Measurements from ENCODE around the gene CFAP410. TPM values are rescaled to one million over a fixed set of nuclear protein-coding genes. Genes with fewer than 3 reads are reported as not detected.

The CFAP410 gene
- total and polyA plus RNA-seq, 8 donors = 21.1 to 118 (median 32.8) TPM

- peaks cover 61 to 100% (median 100%) of the 10 kb centered on the region in 4 donors for H3K36me3 ChIP-seq
Observed at GRCh38 chr21:44317871-44318270, 21.3 kb downstream of the CFAP410 start.

GRCh38 chr21:44317241-44317782 is 21.9 kb downstream of the CFAP410 start:
- TF ChIP-seq POLR2AphosphoS5 (IDR thresholded peaks at IDR 0.05) (no peak), EP300 (IDR thresholded peaks at IDR 0.05) (no peak), CTCF (IDR thresholded peaks at IDR 0.05) (no peak), POLR2A (IDR thresholded peaks at IDR 0.05) (no peak)
- DNase-seq = no peak
- intact Hi-C loops (cut with DNase I; ENCODE audit: low total_unique reads) = no loop called here
- H3K4me1 ChIP-seq = no peaks in the 10 kb centered on the region
- peaks cover 60 to 100% (median 100%) of the 10 kb centered on the region in 4 donors for H3K36me3 ChIP-seq
- H3K27me3 ChIP-seq = no peaks in the 10 kb centered on the region
- no peak overlapping the region for H3K27ac ChIP-seq
- no peaks in the 10 kb centered on the region for H3K9me3 ChIP-seq
- H3K4me3 ChIP-seq = no peak overlapping the region
- WGBS, 5 donors = 88 to 95% (median 92%) methylated on average over 13 to 19 of the region's 19 CpGs

More at GRCh38 chr21:44317871-44318270, 21.3 kb downstream of the CFAP410 start:
- TF ChIP-seq POLR2AphosphoS5 (IDR thresholded peaks at IDR 0.05) (no peak), POLR2A (IDR thresholded peaks at IDR 0.05) (no peak), CTCF (IDR thresholded peaks at IDR 0.05) (no peak)
- intact Hi-C loops (cut with DNase I; ENCODE audit: low total_unique reads) = no loop called here
- 91 to 96% (median 96%) methylated on average over 9 to 22 of the region's 22 CpGs for WGBS, 5 donors
- Histone ChIP-seq H3K4me3 (no peak overlapping the region), H3K9me3 (no peaks in the 10 kb centered on the region), H3K27ac (no peak overlapping the region), H3K27me3 (no peaks in the 10 kb centered on the region), H3K4me1 (no peaks in the 10 kb centered on the region)
- no peak for DNase-seq

GRCh38 chr21:44316277-44316900 is 22.8 kb downstream of the CFAP410 start:
- WGBS, 5 donors = 84 to 94% (median 91%) methylated on average over 8 to 27 of the region's 27 CpGs
- no peaks in the 10 kb centered on the region for H3K27me3 ChIP-seq
- intact Hi-C loops (cut with DNase I; ENCODE audit: low total_unique reads) = no loop called here

GRCh38 chr21:44315691-44316203 is 23.4 kb downstream of the CFAP410 start:
- peaks cover 69 to 100% (median 100%) of the 10 kb centered on the region in 4 donors for H3K36me3 ChIP-seq
- TF ChIP-seq CTCF (IDR thresholded peaks at IDR 0.05) (no peak), EP300 (IDR thresholded peaks at IDR 0.05) (no peak), POLR2A (IDR thresholded peaks at IDR 0.05) (no peak), POLR2AphosphoS5 (IDR thresholded peaks at IDR 0.05) (no peak)
- H3K9me3 ChIP-seq = no peaks in the 10 kb centered on the region
- H3K4me1 ChIP-seq = no peaks in the 10 kb centered on the region
- 84 to 94% (median 86%) methylated on average over 1 to 16 of the region's 16 CpGs for WGBS, 5 donors
- DNase-seq = no peak
- H3K4me3 ChIP-seq = no peak overlapping the region
- H3K27me3 ChIP-seq = no peaks in the 10 kb centered on the region
- intact Hi-C loops (cut with DNase I; ENCODE audit: low total_unique reads) = no loop called here
- H3K27ac ChIP-seq = no peak overlapping the region

More at GRCh38 chr21:44316277-44316900, 22.8 kb downstream of the CFAP410 start:
- Histone ChIP-seq H3K27ac (no peak overlapping the region), H3K4me1 (no peaks in the 10 kb centered on the region), H3K36me3 (peaks cover 63 to 100% (median 100%) of the 10 kb centered on the region in 4 donors), H3K4me3 (no peak overlapping the region), H3K9me3 (no peaks in the 10 kb centered on the region)
- TF ChIP-seq POLR2AphosphoS5 (IDR thresholded peaks at IDR 0.05) (no peak), POLR2A (IDR thresholded peaks at IDR 0.05) (no peak), CTCF (IDR thresholded peaks at IDR 0.05) (no peak), EP300 (IDR thresholded peaks at IDR 0.05) (no peak)
- no peak for DNase-seq

All from stomach (tissue), 9 donors.